ENCODE results near the gene ADAM30.

DNA sequence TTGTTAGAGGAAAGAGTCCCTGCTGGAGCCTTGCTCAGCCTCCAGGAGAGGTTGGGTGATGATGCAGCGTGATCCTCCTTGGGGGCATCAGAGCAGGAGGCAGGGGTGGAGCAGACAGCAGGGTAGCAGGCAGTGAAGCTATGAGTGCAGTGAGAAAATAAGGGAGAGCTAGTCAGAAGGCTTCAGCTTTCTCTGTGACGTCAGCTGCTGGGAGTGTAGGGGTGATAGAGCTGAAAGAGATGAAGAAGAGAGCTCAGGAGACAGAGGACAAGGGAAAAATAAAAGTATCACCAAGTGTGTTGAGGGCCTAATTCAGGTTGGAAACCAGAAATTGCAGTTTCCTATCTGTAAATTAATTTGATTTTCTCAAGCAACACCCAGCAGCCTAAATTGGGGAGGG lies 2.2 kb upstream of the ADAM30 start:
- TF ChIP-seq FOXA1 (IDR thresholded peaks at IDR 0.05): no peak
- no peak for TF ChIP-seq SP1 (IDR thresholded peaks at IDR 0.05)
- no peak for TF ChIP-seq FOXM1 (IDR thresholded peaks at IDR 0.05; ENCODE audit: borderline replicate concordance)
- TF ChIP-seq CTBP1 (IDR thresholded peaks at IDR 0.05; ENCODE audit: borderline replicate concordance): no peak
- TF ChIP-seq ARNT (IDR thresholded peaks at IDR 0.05): no peak
- no peak for TF ChIP-seq FOXK2 (IDR thresholded peaks at IDR 0.05)
- TF ChIP-seq TARDBP (IDR thresholded peaks at IDR 0.05): no peak
- TF ChIP-seq BHLHE40 (IDR thresholded peaks at IDR 0.05; ENCODE audit: borderline replicate concordance): no peak
- no peak for TF ChIP-seq ZNF384 (IDR thresholded peaks at IDR 0.05)
- no peak for TF ChIP-seq ELF4 (IDR thresholded peaks at IDR 0.05)
- TF ChIP-seq SUZ12 (IDR thresholded peaks at IDR 0.05): no peak
- TF ChIP-seq HDGF (IDR thresholded peaks at IDR 0.05; ENCODE audit: borderline replicate concordance): no peak
- TF ChIP-seq, protein P1, sequence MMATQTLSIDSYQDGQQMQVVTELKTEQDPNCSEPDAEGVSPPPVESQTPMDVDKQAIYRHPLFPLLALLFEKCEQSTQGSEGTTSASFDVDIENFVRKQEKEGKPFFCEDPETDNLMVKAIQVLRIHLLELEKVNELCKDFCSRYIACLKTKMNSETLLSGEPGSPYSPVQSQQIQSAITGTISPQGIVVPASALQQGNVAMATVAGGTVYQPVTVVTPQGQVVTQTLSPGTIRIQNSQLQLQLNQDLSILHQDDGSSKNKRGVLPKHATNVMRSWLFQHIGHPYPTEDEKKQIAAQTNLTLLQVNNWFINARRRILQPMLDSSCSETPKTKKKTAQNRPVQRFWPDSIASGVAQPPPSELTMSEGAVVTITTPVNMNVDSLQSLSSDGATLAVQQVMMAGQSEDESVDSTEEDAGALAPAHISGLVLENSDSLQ (IDR thresholded peaks at IDR 0.05): no peak

All from HEK293T (cell line).